Ovary (tissue), 9 donors: ENCODE data around the gene WDFY4. TPM values are rescaled to one million over a fixed set of nuclear protein-coding genes. Genes with fewer than 3 reads are reported as not detected.
A peak's percentile ranks its signal among the peaks of the same experiment; 100 is the strongest.

ENCODE experiments used
- DNase-seq, 5 donors: peaks; one replicate each; pipeline ENCODE4 v3.0.0-alpha.2; 2019 to 2020
- H3K27ac ChIP-seq, 2 donors: fragments of 200-600 bp; one replicate each; pipeline versions ENCODE4 v1.5.1 to v1.8.0; 2019 to 2022
- H3K27me3 ChIP-seq: fragments of 200-600 bp; one replicate; pipeline ENCODE4 v1.8.0; 2022
- H3K36me3 ChIP-seq: fragments of 200-600 bp; sonication (generic); one replicate; pipeline ENCODE4 v1.5.1; 2019
- H3K4me1 ChIP-seq: one replicate; pipeline ENCODE4 v1.8.1; 2013; ENCODE audit warnings: mild to moderate bottlenecking, moderate library complexity; ENCODE audit not compliant: insufficient read depth
- H3K4me3 ChIP-seq: fragments of 200-600 bp; sonication (generic); one replicate; pipeline ENCODE4 v1.5.1; 2017
- H3K9me3 ChIP-seq, 2 donors: fragments of 200-600 bp in 1 of 2; sonication (generic) in 1 of 2; one replicate each; pipeline versions ENCODE4 v1.5.1 to v1.8.1; 2013 to 2019; ENCODE audit warnings: mild to moderate bottlenecking in 1 of 2, moderate library complexity in 1 of 2
- EP300 ChIP-seq: sonication (generic); formaldehyde crosslinking; IDR thresholded peaks from one replicate; pipeline ENCODE4 v1.6.1; 2017; ENCODE audit warnings: antibody characterized with exemption
- POLR2A ChIP-seq: fragments of 450-650 bp; IDR thresholded peaks from one replicate; pipeline ENCODE4 v1.6.1; 2017; ENCODE audit warnings: antibody characterized with exemption, mild to moderate bottlenecking, moderate library complexity
- WGBS, 3 donors: extraction: QIAGEN DNeasy Blood & Tissue Kit in 1 of 3; methylation state at CpG; one replicate each; pipeline versions ENCODE4 v1.1.5 to v1.1.7; 2013 to 2017; 5-methylcytosine and 5-hydroxymethylcytosine counted together
- intact Hi-C, 4 donors: fragments of 100-400 bp; cut with DNase I; formaldehyde crosslinking; loops; one replicate each; pipeline versions ENCODE4 v1.11.0 to v1.15.1; 2022 to 2023
- polyA plus RNA-seq, 2 donors: library from polyadenylated mRNA; stranded (reverse); fragments of 200-250 nt in 1 of 2; fragments of 350-450 nt in 1 of 2; fragmentation: Illumina TruSeq in 1 of 2; extraction: RNeasy Lipid Tissue Mini Kit (QIAGEN cat#74804) in 1 of 2; gene quantifications; one replicate each; pipeline ENCODE4 v1.2.3, GENCODE V29; 2013 to 2014
- total RNA-seq, 7 donors: library from RNA; depleted of rRNA in 2 of 7; stranded (reverse); fragments of >200 nt in 2 of 7; fragmentation: NEBNext Ultra II Directional in 3 of 7; extraction: Animal tissue kit (Norgen Biotek cat#: 25700) in 3 of 7; gene quantifications; one replicate each; pipeline versions ENCODE4 v1.1.0 to v1.2.4, GENCODE V29; 2016 to 2023
- TF ChIP-seq, protein P1 (sequence below), 3 donors: fragments of 450-650 bp in 2 of 3; fragments of 200-600 bp in 1 of 3; IDR thresholded peaks; one replicate each; pipeline versions ENCODE4 v1.5.1 to v1.8.0; 2016 to 2022; ENCODE audit warnings: antibody characterized with exemption in 3 of 3, mild to moderate bottlenecking in 1 of 3
- donor health status: DM: no; HTN: no; CAD: no; lungs with moderate emphysema.
- donor health status: DM: no; HTN: no; CAD: no.
- donor health status: Bipolar disorder and iron deficiency.
- donor health status: DM: yes; HTN: yes; CAD: no.
- donor health status: DM: no; HTN: no; CAD: no.
- donor health status: DM: yes; HTN: yes; CAD: no.

Gene WDFY4
- total and polyA plus RNA-seq, 9 donors, result 0.54 to 4.2 (median 1.7) TPM

DNA sequence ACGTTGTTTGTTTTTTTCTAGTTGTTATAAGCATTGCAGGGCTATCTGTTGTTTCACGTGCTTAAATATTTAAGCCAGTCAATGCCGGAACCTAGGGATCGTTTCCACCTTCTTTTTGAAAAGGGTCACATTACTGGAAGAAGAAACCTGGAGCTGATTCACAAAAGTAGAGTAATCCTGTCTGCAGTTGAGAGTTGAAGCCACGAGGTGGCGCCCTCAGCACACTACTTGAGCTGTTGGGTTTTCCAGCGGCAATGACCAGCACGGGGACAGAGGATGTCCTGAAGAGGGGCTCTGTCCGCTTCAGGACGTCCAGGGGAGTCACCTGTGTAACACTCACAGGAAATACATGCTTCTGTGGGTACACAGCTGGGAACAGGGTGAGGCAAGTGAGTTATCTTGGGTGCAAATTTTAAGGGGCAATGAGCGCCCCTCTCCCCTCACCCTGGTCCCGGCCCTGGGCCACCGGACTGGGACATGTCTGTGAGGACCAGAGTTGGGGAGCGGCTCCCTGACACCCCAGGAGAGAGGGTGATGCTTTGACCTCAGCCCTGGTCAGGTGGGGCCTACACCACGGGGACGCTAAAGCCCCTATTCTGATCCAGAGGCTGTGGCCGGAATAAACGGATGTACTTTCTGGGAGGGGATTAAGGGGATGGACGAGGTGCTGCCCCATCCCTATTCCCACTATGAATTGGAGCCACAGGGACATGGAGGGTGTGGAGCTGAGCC, 26.3 kb upstream of the WDFY4 start:
- Histone ChIP-seq H3K4me3 (no peak overlapping the region), H3K27ac (no peak overlapping the region), H3K4me1 (no peaks in the 10 kb centered on the region), H3K27me3 (no peaks in the 10 kb centered on the region), H3K36me3 (no peaks in the 10 kb centered on the region), H3K9me3 (no peaks in the 10 kb centered on the region)
- DNase-seq, result peak; percentile 21 to 74 (median 69)
- 38 to 39% (median 38%) methylated on average over 19 of the region's 19 CpGs for WGBS, 3 donors
- intact Hi-C loops, result loop anchor here in 3 of 4 donors (5.0 to 10.0 kb wide), 4 partner anchors 104 to 296 kb away; no protein-coding TSS in a partner anchor
- TF ChIP-seq, protein P1, sequence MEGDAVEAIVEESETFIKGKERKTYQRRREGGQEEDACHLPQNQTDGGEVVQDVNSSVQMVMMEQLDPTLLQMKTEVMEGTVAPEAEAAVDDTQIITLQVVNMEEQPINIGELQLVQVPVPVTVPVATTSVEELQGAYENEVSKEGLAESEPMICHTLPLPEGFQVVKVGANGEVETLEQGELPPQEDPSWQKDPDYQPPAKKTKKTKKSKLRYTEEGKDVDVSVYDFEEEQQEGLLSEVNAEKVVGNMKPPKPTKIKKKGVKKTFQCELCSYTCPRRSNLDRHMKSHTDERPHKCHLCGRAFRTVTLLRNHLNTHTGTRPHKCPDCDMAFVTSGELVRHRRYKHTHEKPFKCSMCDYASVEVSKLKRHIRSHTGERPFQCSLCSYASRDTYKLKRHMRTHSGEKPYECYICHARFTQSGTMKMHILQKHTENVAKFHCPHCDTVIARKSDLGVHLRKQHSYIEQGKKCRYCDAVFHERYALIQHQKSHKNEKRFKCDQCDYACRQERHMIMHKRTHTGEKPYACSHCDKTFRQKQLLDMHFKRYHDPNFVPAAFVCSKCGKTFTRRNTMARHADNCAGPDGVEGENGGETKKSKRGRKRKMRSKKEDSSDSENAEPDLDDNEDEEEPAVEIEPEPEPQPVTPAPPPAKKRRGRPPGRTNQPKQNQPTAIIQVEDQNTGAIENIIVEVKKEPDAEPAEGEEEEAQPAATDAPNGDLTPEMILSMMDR (IDR thresholded peaks at IDR 0.05), result peak; percentile 45 to 67 (median 51)
- TF ChIP-seq POLR2A (no peak), EP300 (no peak)

DNA sequence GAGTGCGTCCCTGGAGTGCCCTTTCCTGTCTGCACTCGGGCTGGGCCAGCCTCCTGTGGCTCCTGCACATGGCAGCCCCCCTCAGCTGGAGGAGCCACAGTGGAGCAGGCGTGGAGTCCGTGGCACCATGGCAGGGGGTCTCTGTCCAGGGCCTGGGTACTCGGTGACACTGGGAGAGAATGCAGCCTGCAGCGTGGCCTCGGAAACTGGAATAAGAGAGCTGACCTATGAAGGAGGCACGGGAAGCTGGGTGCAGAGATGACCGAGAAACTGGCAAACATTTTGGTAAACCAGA, 25.8 kb upstream of the WDFY4 start:
- TF ChIP-seq EP300 (no peak), POLR2A (no peak)
- TF ChIP-seq, protein P1 (IDR thresholded peaks at IDR 0.05), result no peak
- Histone ChIP-seq H3K4me1 (no peaks in the 10 kb centered on the region), H3K4me3 (no peak overlapping the region), H3K27me3 (no peaks in the 10 kb centered on the region), H3K9me3 (no peaks in the 10 kb centered on the region), H3K36me3 (no peaks in the 10 kb centered on the region), H3K27ac (no peak overlapping the region)
- no peak for DNase-seq
- WGBS, 3 donors, result 89 to 91% (median 89%) methylated on average over 9 of the region's 9 CpGs
- intact Hi-C loops, result loop anchor here in 3 of 4 donors (5.0 to 10.0 kb wide), 4 partner anchors 104 to 297 kb away; no protein-coding TSS in a partner anchor

DNA sequence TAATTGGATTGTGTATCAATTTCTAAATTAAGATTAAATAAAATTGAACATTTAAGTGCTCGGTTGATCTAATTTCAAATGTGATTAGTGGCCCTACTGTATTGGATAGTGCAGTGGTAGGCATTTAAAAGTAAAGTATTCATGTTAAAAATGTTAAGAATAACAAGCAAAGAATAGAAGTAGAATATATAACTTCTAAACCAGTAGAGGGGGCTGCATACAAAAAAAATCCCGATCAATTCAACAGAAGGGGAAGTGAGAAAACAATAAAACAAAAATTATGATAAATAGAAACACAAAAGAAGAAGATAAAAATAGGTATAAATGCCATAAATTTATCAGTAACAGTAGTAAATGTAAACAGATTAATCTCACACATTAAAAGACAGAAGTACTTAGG, 24.9 kb upstream of the WDFY4 start:
- H3K27ac ChIP-seq, result no peak overlapping the region
- H3K4me3 ChIP-seq, result no peak overlapping the region
- intact Hi-C loops, result loop anchor here in 3 of 4 donors (5.0 to 10.0 kb wide), 4 partner anchors 105 to 297 kb away; no protein-coding TSS in a partner anchor
- no peak for TF ChIP-seq EP300
- TF ChIP-seq POLR2A, result no peak
- TF ChIP-seq, protein P1 (IDR thresholded peaks at IDR 0.05), result no peak
- no peaks in the 10 kb centered on the region for H3K9me3 ChIP-seq
- no peaks in the 10 kb centered on the region for H3K27me3 ChIP-seq
- DNase-seq, result no peak
- 19 to 31% (median 22%) methylated on average over 2 of the region's 2 CpGs for WGBS, 3 donors
- no peaks in the 10 kb centered on the region for H3K36me3 ChIP-seq
- H3K4me1 ChIP-seq, result no peaks in the 10 kb centered on the region

DNA sequence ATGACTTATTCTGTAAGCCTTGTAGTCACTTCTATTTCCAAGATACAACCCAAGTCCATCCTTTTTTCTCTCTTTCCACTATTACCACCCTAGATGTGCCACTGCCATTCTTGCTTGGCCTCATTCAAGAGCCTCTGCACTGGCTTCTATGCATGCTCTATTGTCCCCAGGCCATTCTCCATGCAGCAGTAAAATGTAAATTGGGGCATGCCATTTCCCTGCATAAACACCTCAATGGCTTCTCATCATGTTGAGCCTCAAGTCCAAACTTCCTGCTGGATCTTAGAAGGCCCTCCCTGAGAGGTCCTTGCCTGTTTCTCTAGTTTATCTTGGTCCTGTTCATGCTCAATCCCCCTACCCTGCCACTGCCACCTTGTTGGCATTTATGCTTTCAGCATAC, 23.2 kb upstream of the WDFY4 start:
- H3K4me3 ChIP-seq, result no peak overlapping the region
- no peak for TF ChIP-seq POLR2A
- no peak for TF ChIP-seq EP300
- TF ChIP-seq, protein P1 (IDR thresholded peaks at IDR 0.05), result no peak
- H3K4me1 ChIP-seq, result no peaks in the 10 kb centered on the region
- H3K27me3 ChIP-seq, result no peaks in the 10 kb centered on the region
- H3K27ac ChIP-seq, result no peak overlapping the region
- DNase-seq, result no peak
- no peaks in the 10 kb centered on the region for H3K36me3 ChIP-seq
- no peaks in the 10 kb centered on the region for H3K9me3 ChIP-seq
- intact Hi-C loops, result no loop called here
